HPDE6-E6E7 (cell line): ENCODE data around the gene GORAB.

ENCODE experiments used
- DNase-seq: peaks from one replicate; pipeline ENCODE4 v3.0.0; 2011; ENCODE audit warnings: missing footprints; ENCODE audit errors: extremely low spot score

The GORAB gene

DNA sequence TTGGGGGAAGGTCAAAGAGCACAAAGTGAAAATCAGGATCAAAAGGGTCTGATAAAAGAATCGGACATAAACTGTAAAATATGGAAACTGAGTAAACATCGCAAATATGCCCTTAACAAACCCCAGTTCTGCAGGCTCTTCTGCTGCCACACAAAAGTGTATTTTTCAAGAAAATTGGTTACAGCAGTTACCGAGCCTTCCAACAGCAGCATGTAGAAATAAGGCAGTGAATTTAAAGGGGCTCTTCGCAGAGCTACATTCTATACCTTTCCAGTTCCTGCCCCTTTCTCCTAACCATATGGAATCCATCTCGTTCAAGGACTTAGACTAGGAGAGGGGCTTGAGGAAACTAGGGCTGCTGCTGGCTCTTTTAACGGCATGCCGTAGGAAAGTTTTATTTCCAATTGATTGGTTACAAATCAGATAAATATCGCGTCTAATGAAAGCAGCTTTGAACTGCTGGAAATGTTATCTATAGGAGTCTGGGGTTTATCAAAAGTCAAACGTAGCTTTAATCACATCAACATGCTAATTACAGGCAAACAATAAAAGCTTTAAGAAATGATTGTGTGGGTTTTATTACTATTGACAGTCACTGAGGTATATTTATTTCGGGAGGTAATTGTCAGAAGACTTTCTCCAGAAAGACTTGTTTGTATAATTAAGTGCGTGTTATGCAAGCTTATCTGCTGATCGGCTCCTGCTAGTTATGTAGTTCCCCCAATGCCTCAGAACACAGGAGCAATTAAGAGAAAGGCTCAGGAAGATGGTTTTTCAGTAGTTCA is 59.1 kb downstream of the GORAB start:
- DNase-seq: no peak

DNA sequence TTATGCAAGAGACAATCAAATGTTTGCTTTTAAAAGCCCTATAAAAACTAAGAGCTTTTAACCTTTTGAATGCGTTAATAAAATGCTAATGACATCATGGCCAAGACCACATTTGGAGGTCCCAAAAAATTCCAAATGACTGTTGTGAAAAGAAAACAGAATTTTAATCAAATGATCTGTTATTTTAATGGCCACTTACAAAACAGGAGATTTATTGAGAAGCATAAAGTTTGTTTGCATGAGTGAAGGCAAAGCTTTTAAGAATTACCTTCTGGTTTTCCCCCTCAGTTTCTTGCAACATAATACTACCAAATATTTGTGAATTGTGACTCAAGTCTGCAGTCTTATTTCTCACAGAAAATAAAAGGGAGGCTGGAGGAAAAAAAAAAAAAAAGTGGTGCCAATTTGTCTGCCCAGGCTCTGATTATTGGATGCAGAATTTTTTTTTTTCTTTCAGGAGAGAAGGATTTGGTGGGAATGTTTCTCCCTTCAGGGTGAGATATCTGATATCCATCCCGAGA is 60.7 kb downstream of the GORAB start:
- DNase-seq: no peak

DNA sequence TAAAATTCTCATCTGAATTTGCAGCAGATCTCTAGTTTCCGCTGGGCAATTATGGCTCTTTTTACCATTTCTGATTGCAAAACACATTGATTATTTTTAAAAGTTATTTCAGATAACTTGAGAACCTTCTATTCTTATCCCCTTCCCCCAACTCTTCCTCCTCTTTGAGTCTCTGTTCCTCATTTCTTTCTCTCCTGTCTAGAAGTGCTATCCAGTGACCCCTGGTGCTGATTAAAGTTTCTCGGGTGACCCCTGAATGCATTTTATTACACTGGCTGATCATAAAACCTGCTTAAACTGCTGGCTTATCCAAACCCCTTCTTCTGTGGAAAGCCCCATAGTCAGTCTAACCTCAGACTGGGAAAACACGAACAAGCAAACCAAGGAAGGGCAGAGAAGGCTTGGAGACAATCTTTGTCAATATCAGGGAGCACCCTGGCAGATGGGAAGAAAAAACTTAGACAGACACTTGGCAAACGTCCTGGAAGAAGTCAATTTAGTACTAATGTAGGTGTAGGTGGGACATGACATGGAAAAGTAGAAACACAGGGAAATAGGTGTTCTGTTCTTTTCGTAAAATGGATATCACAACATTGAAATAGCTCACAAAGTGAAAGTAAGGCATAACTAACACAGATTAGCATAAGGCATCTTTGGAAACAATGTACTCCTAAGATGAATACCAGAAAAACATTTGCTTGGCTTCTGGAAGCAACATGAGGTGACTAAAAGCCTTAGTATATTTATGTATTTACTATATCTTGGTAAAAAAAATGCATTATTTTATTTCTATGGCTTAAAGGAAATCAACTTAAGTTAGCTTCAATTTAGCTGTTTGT is 61.4 kb downstream of the GORAB start:
- no peak for DNase-seq

DNA sequence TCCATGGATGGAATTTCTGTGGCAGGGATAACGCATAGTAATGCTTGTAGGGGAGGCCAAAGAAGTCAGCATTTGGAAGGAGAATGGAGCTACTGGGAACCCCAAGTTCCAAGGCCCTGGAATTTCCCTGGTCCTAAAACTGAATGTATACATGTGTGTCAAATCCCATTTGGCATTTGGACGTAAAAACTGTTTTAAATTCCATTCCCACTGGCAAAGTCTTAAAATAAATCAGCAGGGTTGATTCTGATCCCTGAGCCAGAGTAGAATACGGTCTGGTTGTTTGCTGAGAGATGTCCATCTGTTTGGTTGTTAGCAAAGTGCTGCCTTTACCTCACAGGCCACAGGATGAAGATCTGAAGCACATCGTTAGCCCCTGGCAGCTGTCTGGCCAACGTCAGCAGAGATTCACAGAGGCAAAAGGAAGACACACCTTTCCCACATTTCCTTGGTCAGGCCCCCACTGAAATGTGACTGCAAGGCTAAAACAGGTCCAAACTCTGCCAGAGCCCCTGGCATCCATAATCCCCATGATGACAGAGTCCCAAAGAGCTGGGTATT is 62.2 kb downstream of the GORAB start:
- no peak for DNase-seq

DNA sequence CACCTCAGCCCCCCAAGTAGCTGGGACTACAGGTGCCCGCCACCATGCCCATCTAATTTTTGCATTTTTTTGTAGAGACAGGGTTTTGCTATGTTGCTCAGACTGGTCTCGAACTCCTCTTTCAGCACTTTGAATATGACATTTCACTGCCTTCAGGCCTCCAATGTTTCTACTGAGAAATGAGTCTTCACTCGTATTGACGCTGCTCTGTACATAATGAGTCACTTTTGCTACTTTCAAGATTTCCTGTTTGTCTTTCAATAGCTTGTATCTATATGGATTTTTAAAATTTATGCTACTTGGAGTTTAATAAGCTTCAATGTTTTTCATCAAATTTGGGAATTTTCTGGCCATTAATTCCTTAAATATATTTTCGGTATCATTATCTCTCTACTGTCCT is 64.7 kb downstream of the GORAB start:
- no peak for DNase-seq

DNA sequence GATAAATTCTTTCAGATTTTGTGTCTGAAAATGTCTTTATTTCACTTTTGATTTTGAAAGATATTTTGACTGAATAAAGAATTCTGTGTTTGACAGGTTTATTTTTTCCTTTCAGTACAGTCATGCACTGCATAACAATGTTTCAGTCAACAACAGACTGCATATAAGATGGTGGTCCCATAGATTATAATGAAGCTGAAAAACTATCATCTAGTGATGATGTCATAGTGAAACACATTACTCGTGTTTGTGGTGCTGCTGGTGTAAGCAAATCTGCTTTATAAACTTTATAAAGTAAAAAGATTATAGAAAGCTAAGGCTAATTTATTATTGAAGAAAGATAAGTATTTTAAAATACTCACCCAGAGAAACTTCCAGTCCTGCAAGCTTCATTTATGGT is 66.7 kb downstream of the GORAB start:
- no peak for DNase-seq

DNA sequence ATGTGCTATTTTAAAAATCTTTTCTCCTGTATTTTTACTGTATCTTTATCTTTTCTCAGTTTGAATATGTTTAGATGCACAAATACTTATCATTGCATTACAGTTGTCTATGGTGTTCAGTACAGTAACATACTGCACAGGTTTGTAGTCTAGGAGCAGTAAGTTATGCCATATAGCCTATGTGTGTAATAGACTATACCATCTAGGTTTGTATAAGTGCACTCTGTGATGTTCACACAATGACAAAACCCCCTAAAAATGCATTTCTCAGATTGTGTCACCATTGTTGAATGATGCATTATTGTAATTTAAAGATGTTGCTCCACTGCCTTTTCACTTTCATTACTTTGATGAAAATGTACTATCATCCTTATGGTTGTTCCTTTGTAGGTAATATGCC is 67.1 kb downstream of the GORAB start:
- no peak for DNase-seq

DNA sequence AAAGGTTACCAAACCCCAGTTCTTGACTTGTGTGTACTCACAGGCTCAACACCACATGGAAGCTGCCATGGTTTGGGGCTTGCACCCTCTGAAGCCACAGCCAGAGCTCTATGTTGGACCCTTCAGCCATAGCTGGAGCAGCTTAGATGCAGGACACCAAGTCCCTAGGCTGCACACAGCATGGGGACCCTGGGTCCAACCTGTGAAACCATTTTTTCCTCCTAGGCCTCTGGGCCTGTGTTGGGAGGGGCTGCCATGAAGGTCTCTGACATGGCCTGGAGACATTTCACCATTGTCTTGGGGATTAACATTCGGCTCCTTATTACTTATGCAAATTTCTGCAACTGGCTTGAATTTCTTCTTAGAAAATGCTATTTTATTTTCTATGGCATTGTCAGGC is 69.9 kb downstream of the GORAB start:
- no peak for DNase-seq
